Brain microvascular endothelial cell (primary cell): ENCODE data around the gene CCDC60.

ENCODE experiments used
- DNase-seq: peaks from one replicate; pipeline ENCODE4 v3.0.0-alpha.2; 2020
- H3K27ac ChIP-seq: fragments of 250-450 bp; sonication (Bioruptor Pico); 2 replicates; pipeline ENCODE4 v1.5.1; 2020; ENCODE audit warnings: mild to moderate bottlenecking, moderate library complexity
- H3K27me3 ChIP-seq: fragments of 250-450 bp; sonication (Bioruptor Pico); replicated peaks from 2 replicates; pipeline ENCODE4 v1.5.1; 2020; ENCODE audit warnings: mild to moderate bottlenecking
- H3K36me3 ChIP-seq: fragments of 250-450 bp; sonication (Bioruptor Pico); replicated peaks from 2 replicates; pipeline ENCODE4 v1.5.1; 2020; ENCODE audit warnings: mild to moderate bottlenecking
- H3K4me3 ChIP-seq: 2 replicates; pipeline ENCODE4 v1.5.1; 2011; ENCODE audit warnings: low read depth, mild to moderate bottlenecking, control low read depth, low read length, moderate library complexity
- in situ Hi-C: cut with HindIII; loops from 2 replicates; pipeline ENCODE4 v1.10.0; 2017; ENCODE audit warnings: low sequenced_read_pairs, low pct_ligation_motif_present
- TF ChIP-seq, protein P1 (sequence below): IDR thresholded peaks from 2 replicates; pipeline ENCODE4 v1.5.1; 2011; ENCODE audit warnings: low read depth, mild to moderate bottlenecking, moderate library complexity, low read length, control low read depth, inconsistent platforms; ENCODE audit errors: missing control alignments

CCDC60 gene

DNA sequence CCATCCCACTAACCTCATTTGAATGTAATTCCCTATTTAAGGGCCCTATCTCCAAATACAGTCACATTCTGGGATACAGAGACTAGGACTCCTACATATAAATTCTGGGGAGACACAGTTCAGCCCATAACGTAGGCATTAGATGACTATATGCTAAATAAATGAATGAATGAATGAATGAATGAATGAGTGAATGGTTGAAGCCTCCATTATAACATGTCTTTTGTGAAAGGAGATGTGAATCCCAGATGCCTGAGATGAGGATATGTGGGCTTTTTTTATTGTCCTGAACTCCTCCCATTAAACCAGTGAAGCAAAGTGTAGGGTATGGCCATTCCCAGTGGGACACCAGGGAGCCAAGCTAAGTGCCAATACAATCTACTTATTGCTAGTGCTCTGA, 238.6 kb downstream of the CCDC60 start:
- Histone ChIP-seq H3K27ac (no peak overlapping the region), H3K4me3 (no peak overlapping the region), H3K36me3 (no peaks in the 10 kb centered on the region), H3K27me3 (no peaks in the 10 kb centered on the region)
- in situ Hi-C loops, result no loop called here
- TF ChIP-seq, protein P1, sequence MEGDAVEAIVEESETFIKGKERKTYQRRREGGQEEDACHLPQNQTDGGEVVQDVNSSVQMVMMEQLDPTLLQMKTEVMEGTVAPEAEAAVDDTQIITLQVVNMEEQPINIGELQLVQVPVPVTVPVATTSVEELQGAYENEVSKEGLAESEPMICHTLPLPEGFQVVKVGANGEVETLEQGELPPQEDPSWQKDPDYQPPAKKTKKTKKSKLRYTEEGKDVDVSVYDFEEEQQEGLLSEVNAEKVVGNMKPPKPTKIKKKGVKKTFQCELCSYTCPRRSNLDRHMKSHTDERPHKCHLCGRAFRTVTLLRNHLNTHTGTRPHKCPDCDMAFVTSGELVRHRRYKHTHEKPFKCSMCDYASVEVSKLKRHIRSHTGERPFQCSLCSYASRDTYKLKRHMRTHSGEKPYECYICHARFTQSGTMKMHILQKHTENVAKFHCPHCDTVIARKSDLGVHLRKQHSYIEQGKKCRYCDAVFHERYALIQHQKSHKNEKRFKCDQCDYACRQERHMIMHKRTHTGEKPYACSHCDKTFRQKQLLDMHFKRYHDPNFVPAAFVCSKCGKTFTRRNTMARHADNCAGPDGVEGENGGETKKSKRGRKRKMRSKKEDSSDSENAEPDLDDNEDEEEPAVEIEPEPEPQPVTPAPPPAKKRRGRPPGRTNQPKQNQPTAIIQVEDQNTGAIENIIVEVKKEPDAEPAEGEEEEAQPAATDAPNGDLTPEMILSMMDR, result no peak
- no peak for DNase-seq

DNA sequence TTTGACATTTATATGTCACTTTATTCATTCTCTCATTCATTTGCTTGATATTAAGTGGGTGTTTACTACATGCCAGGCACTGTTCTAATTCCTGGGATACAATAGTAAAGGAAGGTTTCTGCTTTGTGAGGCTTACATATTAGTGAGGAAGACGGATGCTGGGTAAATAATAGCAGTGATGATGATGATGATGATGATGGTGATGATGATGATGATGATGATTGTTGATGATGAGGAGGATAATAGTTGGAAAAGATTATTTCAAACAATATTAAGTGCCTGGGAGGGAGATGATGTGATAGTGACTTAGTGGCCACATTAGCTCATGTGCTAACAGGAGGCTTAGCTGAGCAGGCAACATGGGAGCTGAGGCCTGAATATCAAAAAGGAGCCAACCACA, 239.7 kb downstream of the CCDC60 start:
- H3K27me3 ChIP-seq, result no peaks in the 10 kb centered on the region
- in situ Hi-C loops, result no loop called here
- H3K36me3 ChIP-seq, result no peaks in the 10 kb centered on the region
- H3K4me3 ChIP-seq, result no peak overlapping the region
- no peak for DNase-seq
- no peak overlapping the region for H3K27ac ChIP-seq
- TF ChIP-seq, protein P1, result no peak

DNA sequence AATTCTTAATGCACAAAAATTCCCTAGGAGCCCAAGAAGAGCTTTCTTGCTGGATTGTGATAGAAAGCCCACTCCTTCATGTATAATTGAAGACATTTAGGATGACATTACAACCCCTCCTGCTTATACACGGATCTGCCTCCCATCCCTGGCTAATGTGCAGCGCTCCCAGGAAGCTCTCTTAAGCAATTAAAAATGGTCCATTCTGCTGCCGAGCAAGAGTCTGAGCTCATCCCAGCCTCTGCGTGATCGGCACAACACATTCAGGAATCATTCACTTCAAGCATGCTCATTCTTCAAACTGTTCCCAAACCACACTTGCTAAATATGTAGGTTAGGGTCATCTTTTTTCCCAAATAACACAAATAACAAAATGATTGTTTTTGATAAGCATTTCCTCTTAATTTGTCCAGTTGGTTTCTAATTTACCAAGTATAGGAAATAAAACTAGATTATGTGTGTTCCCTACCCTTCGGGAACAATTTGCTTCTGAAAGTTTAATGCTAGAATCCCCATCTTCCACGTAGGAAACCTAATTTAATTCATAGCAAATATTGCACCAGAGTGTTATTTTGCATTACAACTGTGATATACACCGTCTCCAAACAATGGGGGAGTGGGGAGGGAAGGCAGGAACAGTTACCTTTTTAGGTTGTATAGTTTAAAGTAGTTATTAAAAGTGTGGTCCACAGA, 241.7 kb downstream of the CCDC60 start:
- Histone ChIP-seq H3K4me3 (no peak overlapping the region), H3K27me3 (no peaks in the 10 kb centered on the region), H3K27ac (no peak overlapping the region), H3K36me3 (no peaks in the 10 kb centered on the region)
- DNase-seq, result no peak
- TF ChIP-seq, protein P1, result no peak
- in situ Hi-C loops, result no loop called here

DNA sequence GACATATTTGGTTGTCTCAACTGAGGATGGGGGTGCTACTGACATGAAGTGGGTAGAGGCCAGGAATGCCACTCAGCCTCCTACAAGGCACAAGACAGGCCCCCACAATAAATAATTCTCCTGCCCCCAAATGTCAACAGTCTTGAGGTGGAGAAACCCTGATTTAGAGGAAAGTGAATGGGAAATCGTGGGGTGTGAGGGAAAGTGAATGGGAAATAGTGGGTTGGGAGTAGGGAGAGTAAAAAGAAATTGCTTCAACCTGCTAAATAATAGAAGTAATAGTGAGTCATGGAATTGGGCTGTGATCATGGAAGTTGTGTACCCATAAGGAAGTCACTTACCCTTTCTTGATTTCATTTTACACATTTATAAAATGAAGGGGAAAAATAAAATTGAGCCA, 242.4 kb downstream of the CCDC60 start:
- no peak overlapping the region for H3K27ac ChIP-seq

DNA sequence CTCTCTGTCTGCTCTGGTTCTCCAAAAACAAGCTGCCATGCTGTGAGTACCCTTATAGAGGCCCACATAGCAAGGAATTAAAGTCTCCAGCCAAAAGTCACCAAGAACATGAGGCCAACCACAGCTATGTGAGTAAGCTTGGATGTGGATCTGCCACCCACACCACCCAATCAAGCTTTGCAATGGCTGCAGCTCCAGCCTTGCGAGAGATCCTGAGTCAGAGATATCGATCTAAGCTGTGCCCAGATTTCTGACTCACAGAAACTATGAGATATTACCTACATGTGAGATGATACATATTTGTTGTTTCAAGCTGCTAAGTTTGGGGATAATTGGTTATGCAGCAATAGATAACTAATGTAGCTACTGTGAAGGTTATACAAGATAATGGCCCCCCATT, 243.6 kb downstream of the CCDC60 start:
- TF ChIP-seq, protein P1, result no peak
- H3K27me3 ChIP-seq, result no peaks in the 10 kb centered on the region
- H3K4me3 ChIP-seq, result no peak overlapping the region
- in situ Hi-C loops, result no loop called here
- DNase-seq, result no peak
- H3K36me3 ChIP-seq, result no peaks in the 10 kb centered on the region
- no peak overlapping the region for H3K27ac ChIP-seq

More for the DNA sequence above, 242.4 kb downstream of the CCDC60 start:
- Histone ChIP-seq H3K4me3 (no peak overlapping the region), H3K27me3 (no peaks in the 10 kb centered on the region), H3K36me3 (no peaks in the 10 kb centered on the region)
- TF ChIP-seq, protein P1, result no peak
- in situ Hi-C loops, result no loop called here
- no peak for DNase-seq

DNA sequence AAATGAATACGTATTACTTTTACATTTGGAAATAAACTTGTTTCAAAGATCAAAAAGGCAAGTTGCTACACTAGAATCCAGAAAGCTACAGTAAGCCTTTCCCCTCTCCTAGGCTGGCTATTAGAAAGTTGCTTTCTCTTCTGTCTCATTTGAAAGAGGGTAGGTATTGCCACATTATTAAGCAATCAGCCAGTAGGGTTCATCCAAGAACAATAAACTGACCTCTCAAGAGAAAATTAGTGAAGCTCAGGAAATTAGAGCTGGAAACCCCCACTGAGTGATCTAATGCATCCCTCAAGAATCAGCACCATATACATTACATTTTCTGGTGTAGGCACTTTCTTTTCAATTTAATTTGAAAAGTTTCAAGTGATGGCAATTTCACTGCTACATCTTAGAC, 254.6 kb downstream of the CCDC60 start:
- no peak for DNase-seq
- Histone ChIP-seq H3K27me3 (peaks cover 8% of the 10 kb centered on the region), H3K4me3 (no peak overlapping the region), H3K27ac (no peak overlapping the region), H3K36me3 (no peaks in the 10 kb centered on the region)
- in situ Hi-C loops, result no loop called here
- TF ChIP-seq, protein P1, result no peak
